CD4-positive, alpha-beta T cell treated with Interferon alpha-2 for 1 hour (primary cell): ENCODE measurements around the gene SMIM30.

Source experiments
- DNase-seq, 2 donors: peaks; one replicate each; pipeline ENCODE4 v3.0.0-alpha.2; 2020 to 2022

SMIM30 gene

DNA sequence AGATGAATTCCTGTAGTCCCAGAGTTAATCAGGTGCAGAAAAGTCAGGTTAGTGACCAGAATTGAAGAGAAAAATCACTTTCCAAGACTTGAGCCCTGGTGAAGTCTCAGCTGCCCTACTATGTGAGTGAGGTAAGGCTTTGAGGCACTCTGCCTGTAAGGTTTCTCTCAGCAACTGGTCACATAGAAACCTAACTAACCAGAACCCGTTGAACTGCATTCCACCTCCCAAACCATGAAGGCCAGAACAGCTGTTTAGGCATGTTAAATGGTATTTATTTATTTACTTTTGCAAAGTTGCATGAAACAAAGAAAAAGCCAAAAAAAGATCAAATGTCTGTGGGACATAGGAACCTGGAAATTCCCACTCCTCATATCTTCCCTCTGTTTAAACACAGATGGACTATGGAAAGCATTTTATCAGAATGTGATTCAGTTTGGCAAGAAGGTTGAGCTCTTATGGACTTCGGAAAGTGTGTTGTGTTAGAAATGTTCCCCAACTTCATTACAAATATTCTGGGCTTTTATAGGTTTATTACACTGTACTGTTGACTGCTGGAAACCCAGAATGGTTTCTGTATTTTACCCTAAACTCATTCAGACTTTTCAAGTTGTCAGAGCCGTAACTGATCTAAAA lies 19.0 kb downstream of the SMIM30 start:
- DNase-seq: no peak

DNA sequence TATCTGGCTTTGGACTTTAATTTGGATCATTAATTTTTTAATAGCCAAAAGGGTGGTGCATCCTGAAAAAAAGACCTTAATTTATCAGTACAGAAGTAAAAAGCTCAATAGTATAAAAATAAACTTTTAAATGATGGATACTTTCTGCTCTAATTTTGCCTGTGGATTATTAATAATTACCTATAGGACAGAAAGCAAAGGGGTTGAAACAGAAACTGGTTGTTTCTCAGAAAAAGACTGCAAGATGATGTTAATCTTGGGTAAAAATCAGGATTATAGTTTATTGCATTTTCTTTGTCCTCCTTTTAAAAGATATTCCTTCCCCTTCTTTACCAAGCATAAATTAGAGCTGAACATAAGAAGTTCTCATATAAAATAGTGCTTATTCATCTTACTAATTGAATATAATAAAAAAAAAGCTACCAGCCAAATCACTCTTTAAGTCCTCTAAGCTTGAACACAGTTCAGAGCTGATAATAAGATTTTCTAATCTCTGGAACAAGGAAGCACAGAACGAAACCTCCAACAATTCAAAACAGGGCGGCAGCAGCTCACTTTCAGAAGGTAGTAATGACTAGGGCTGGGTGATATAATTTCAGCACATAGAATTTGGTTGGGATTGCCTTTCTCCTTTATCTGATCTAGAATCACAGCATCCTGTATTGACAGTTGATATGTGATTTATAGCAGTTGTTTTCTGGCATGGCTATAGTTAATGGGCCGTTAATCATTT lies 23.7 kb downstream of the SMIM30 start:
- no peak for DNase-seq

DNA sequence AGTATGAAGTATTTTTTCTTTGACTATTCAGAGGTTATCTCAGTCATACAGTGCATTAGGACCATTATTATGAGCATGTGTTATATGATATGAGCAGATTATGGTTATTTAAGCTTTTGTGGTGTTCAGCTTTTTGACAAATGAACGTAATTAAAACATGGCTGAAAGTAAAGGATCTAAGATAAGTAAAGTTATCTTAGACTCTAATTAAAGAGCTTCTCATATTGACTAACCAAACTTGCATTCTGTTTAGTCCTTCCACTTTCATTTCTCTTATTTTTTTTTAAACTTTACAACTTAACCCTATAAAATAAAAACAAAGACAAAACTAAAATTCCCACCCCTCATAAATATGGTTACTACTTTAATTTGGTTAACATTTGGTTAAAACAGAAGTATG lies 24.8 kb downstream of the SMIM30 start:
- DNase-seq: no peak

DNA sequence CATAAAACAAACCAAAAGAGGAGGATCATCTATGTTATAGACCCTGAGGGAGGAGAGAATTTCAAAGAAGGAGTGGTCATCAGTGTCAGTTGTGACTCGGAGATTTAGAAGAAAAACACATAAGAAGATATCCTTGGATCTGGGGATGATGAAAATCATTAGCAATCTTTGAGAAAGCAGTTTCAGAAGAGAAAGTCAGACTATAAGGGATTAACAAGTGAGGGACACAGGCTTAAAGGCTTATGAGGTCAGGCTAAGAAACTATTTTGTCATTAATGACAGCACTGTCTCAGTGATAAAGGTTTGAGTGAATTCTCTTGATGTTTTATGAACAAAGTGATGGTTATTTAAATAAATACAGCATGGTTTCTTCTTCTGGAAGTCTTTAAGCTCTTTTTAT lies 25.6 kb downstream of the SMIM30 start:
- no peak for DNase-seq

DNA sequence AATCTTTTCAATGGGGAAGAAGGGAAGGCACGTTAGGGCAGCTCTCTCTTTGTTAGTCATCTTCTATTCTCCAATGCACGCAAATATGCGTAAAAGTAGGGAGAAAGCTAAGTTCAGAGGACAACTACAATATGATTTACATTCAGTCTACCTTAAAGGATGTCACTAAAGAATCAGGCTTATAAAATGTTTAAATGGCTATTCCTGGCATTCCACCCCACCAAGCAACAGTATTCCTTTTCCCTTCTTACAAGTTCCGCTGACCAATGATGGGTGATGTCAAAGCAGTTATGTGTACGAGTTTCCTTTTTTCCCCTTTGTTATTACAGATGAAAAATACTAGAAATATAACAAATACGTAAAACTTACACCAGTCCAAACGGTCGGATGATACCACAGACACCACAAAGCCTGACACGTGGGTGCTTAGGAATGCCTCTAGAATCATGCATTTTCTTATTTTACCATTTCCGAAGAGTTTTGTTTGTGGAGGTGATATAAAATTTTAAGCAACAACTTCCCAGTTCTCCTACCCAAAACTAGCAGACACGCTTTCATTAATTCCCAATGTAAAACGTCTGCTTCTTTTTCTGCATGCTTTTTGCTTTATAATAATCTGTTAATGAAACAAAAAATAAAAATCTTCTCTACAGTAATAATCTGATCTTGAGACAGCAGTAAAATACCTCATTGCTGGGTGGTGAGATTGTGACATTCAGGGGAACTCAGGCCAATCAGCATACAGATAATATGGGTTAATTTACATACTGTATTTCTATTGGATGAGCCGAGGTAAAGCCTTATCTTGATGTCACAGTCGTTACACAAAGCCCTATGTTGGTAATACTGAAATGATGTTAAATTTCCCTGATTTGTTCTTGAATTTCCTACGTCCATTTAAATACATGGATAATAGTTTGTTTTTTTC lies 31.0 kb downstream of the SMIM30 start:
- DNase-seq: peak in 1 of 2 donors; percentile 17

DNA sequence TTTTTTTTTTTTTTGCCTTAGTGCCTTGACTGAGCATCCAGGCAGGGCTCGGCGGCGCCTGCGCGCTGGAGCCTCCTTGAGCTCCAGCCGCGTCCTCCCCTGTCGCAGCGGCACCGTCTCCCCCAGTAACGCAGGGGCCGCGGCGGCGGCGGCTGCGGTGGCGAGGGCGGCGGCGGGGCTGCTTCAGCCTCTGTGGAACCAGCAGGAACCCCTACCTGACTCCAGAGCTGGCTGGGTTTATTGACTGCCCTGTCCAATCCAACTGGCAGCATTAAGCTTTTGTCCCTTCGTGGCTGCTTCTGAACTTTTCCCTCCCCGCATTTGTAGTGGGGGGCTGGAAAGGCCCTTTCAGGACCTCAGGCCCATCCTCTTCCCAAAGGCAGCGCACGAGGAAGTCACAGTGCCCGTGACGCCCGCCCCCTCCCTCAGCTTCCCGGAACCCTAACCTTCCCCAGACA lies 31.9 kb downstream of the SMIM30 start, which contains the start of gene GPR85:
Gene GPR85 (minus strand): TSS at position 397 of the 458 bp plus-strand sequence. CDS start 2,106 bp downstream, outside the sequence.
- peak in 1 of 2 donors; percentile 8 for DNase-seq

DNA sequence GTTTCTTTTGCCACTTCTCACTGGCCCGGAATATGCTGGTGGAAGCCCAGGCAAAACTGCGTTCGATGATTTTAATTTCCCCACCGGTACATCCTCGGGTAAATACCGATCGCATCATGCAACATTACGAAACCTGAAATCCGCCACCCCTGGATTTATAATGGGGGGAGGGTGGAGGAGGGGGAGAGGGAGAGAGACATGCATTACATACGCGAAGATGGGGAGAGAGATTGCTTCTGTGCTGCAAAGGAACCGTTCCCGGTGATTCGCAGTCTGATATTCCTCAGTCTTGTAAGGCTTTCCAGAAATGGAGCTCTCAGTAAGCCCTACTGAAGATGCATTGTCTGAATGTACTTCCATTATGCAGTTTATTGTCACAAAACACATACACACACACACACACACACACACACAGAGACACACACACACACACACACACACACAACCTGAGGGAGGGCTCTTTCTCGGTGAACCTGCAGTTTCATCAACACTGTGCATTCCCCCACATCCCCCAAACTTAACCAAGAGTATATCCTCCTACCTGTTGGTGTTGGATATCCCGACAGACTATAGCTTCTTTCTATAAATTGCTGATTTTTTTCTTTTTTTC lies 32.5 kb downstream of the SMIM30 start:
- peak in 1 of 2 donors; percentile 0 for DNase-seq

DNA sequence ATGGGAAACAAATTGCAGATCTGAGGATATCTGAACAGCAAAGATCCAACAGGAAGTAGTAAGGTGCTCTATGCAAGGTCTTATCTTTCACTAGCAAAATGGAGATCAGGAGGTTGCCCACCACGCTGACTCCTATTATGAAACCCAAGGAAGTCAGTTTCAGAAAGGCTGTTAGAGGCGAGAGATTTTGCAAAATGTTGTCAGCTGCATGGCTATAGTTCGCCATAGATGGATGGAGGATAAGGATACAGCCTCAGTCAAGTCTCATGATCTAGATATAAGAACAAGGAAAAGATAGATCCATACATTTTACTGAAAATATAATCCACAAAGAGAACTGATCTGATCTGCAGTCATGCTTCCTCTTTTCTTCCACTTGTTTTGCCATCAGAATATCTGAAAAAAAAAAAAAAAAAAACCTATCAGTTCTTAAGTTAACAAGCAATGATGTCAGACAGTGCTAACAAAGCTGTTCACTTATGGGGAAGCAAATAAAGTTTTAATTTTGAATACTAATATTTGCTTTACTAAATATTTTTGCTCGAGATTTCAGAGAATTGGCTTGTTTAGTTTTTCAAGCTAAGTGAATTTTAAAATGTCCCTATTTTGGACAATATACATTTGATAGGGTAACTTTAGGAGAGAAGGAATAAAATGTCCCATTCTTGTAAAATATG lies 33.7 kb downstream of the SMIM30 start:
- DNase-seq: no peak

DNA sequence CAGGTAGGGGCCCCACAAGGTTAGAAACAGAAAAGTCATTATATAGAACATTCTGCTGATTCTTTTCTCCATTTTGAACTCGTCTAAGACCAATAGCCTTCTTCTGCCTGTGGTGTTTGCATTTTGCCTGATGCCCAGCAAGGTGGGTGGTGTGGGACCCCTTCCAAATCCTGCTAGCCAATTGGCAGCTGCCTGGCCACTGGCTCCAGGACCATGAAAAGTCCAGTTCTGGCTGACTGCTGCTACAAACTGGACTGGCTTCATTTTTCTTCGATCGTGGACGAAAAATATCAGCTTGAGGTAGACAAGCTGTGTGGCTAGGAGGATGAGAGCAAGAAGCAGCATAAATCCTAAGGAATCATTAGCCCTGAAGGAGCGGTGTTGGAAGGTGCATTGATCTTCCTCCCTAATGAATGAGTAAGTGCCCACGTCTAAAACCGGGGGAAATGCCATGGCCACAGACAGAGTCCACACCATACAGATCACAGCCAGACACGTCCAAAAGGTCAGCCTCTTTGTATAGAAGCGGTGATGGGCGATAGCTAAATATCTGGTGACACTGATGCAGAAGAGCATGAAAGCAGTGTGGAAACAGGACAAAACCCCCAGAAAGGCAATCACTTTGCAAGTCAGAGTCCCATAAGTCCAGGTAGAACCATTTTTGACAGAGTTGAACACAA lies 34.4 kb downstream of the SMIM30 start:
- no peak for DNase-seq

DNA sequence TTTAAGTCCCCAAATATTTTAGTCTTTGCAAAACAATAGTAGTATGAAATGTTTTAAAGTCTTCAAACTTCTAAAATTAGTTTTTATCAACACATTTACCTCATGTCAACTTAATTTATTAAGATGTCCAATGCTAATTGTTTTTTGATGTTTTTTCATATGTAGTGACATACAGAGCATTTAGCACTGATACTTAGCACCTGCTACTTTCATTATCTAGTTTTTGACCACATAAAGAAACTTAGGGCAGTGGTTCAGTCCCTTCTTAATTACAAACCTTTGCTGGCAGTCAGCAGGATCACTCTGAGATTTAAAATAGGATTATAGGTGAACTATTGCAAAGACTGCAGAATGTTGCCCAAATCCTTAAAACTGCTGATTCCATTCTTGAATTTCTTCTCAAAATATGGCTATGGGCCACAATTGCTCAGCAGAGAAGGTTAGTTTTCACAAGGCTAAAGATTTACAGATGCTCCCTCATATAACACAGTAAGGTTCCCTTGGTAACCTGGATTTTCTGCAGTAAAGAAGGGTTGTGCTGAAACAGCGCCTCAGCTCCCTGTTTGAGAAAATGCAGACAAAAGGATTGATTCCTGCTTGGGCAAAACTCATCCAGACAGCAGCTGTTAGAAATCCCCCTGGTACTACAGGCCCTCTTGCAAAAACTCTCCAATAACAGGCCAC lies 35.1 kb downstream of the SMIM30 start:
- no peak for DNase-seq

DNA sequence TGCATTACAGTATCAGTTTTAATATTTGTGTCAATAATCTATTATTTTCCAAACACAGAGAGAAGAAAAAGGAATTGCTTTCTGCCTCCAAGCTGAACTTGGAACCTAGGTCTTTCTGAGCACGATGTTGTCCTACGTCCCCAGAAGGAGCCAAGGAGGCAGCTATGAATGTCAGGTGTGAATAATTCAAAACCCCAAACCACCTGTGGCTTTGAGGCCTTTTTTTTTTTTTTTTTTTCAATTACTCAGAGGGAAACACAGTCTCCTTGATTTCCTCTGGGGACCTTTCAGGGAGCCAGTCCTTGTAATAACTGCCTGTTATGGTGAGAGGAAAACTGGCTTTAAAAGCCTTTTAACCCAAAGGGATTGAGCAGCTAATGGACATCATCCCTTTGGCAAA lies 40.0 kb downstream of the SMIM30 start:
- no peak for DNase-seq

DNA sequence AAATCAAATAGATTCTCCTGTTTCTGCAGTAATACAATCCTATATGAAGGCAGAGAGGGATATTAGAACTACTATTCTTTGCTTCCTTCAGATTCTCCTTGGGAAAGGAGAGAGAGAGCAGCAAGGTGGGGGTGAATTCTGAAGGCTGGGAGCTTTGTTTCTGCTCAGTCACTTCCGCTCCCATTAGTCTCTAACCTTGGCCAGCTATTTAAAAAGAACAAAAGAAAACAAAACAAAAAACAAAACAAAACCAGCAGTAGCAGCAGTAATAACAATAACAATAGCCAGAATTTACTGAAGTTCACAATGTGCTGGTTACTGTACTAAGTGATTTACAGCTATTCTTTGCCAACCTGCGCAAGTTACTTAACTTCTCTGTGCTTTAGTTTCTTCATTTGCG lies 41.7 kb downstream of the SMIM30 start:
- DNase-seq: no peak

DNA sequence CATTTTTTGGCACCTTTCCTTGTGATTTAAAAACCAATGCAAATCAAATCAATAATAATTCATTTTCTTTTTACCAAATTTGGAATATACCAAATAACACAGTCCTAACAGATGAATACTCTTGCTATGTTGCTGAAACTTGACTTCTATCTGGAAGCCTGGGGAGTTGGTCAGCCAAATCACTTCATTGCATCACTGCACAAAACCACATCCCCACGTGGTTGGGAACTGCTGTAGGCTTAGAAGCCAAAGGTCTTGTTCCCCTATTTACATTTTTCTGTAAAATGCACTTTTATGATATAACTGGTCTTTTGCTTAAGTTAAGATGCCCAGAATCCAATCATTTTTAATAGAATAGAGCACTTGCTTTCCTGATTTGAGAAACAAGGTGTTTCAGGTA lies 46.9 kb downstream of the SMIM30 start:
- peak; percentile 12 to 27 for DNase-seq
